K562 (cell line): ENCODE measurements around the gene ZNF71. TPM values are rescaled to one million over a fixed set of nuclear protein-coding genes. Genes with fewer than 3 reads are reported as not detected.

Source experiments
- ATAC-seq: fragments of 200-7000 bp; cut with Tn5 transposase; 3 replicates; pipeline ENCODE4 v1.9.1; 2020; ENCODE audit warnings: moderate library complexity
- BruUV-seq: library from RNA; stranded (reverse); fragments of 400-500 nt; replicated peaks from 2 replicates; lab custom pipeline; 2021; lab: Mats Ljungman, UMichigan
- CTCF ChIA-PET: fragments of 300-600 bp; formaldehyde crosslinking; extraction: SDS; loops from one replicate; lab custom pipeline; 2021; ENCODE audit warnings: low intra/inter-chr PET ratio; lab: Yijun Ruan, JAX
- POLR2A ChIA-PET: fragments of 300-600, 350-650 bp; sonication (Branson Sonifier 250); formaldehyde crosslinking; extraction: SDS; loops from one replicate; lab custom pipeline; 2021; ENCODE audit warnings: antibody characterized with exemption, inconsistent platforms; lab: Yijun Ruan, JAX
- DNase-seq, 4 experiments: peaks; one replicate each; pipeline versions ENCODE4 v3.0.0 to v3.0.0-alpha.2; 2011 to 2018; ENCODE audit warnings: low spot score in 3 of 4, mixed read lengths in 3 of 4; ENCODE audit errors: extremely low read depth in 1 of 4
- FAIRE-seq: peaks from 2 replicates; lab custom pipeline; 2011; peaks lifted over from hg19 to GRCh38; lab: Jason Lieb, UNC
- H2AFZ ChIP-seq: 2 replicates; pipeline ENCODE4 v1.6.0; 2011; ENCODE audit warnings: low read depth, low read length, control low read depth, inconsistent platforms
- H3K27ac ChIP-seq: fragments of 200-600 bp; 3 replicates; pipeline ENCODE4 v1.8.0; 2011; ENCODE audit warnings: low read depth, mild to moderate bottlenecking, control low read depth, inconsistent platforms, low read length, moderate library complexity, mixed read lengths; ENCODE audit errors: extremely low read depth
- H3K27me3 ChIP-seq, 2 experiments: fragments of 300-600 bp in 1 of 2; 2 replicates in 1 of 2; 3 replicates in 1 of 2; pipeline versions ENCODE4 v1.6.0 to v1.8.0; 2011; ENCODE audit warnings: inconsistent platforms in 2 of 2, low read length in 2 of 2, mild to moderate bottlenecking in 1 of 2, mixed read lengths in 1 of 2, moderate library complexity in 1 of 2; ENCODE audit not compliant: control insufficient read depth in 2 of 2, insufficient read depth in 2 of 2
- H3K36me3 ChIP-seq: fragments of 300-600 bp; 3 replicates; pipeline ENCODE4 v1.8.0; 2011; ENCODE audit warnings: mild to moderate bottlenecking, low read length, inconsistent platforms; ENCODE audit not compliant: control insufficient read depth, insufficient read depth
- H3K4me1 ChIP-seq, 2 experiments: fragments of 200-600 bp in 1 of 2; replicated peaks in 1 of 2; 2 replicates in 1 of 2; 3 replicates in 1 of 2; pipeline versions ENCODE4 v1.5.1 to v1.8.0; 2011; ENCODE audit warnings: inconsistent platforms in 2 of 2, low read length in 2 of 2, mild to moderate bottlenecking in 1 of 2, mixed read lengths in 1 of 2, moderate library complexity in 1 of 2; ENCODE audit not compliant: control insufficient read depth in 2 of 2, insufficient read depth in 2 of 2
- H3K4me2 ChIP-seq: 2 replicates; pipeline ENCODE4 v1.6.1; 2011; ENCODE audit warnings: low read length, control low read depth, inconsistent platforms, mixed read lengths; ENCODE audit not compliant: insufficient read depth
- H3K4me3 ChIP-seq: fragments of 200-600 bp; sonication (generic), shearing (Covaris generic); 2 replicates; pipeline ENCODE4 v1.5.1; 2016; ENCODE audit warnings: control low read depth, inconsistent platforms
- H3K79me2 ChIP-seq: fragments of 200-600 bp; 3 replicates; pipeline ENCODE4 v1.8.0; 2011; ENCODE audit warnings: low read length, inconsistent platforms; ENCODE audit not compliant: control insufficient read depth, insufficient read depth
- H3K9ac ChIP-seq, 2 experiments: 2 replicates each; pipeline versions ENCODE4 v1.6.0 to v1.6.1; 2011; ENCODE audit warnings: low read depth in 2 of 2, low read length in 2 of 2, control low read depth in 1 of 2, inconsistent platforms in 1 of 2, mild to moderate bottlenecking in 1 of 2, mixed read lengths in 1 of 2; ENCODE audit not compliant: insufficient read depth in 1 of 2
- H3K9me1 ChIP-seq: one replicate; pipeline ENCODE4 v1.6.0; 2011; ENCODE audit warnings: inconsistent platforms, mild to moderate bottlenecking, low read length, moderate library complexity; ENCODE audit not compliant: control insufficient read depth, insufficient read depth
- H3K9me3 ChIP-seq: replicated peaks from 2 replicates; pipeline ENCODE4 v1.5.1; 2011; ENCODE audit warnings: low read depth, low read length, inconsistent platforms; ENCODE audit not compliant: control insufficient read depth, insufficient read depth
- H4K20me1 ChIP-seq: replicated peaks from 2 replicates; pipeline ENCODE4 v1.6.1; 2011; ENCODE audit warnings: low read length, inconsistent platforms, mixed read lengths; ENCODE audit not compliant: control insufficient read depth, insufficient read depth
- ETV1 ChIP-seq: fragments of 450-650 bp; conservative IDR thresholded peaks from 2 replicates; pipeline ENCODE4 v1.6.1; 2016; ENCODE audit warnings: missing genetic modification characterization, control low read depth, low read depth, missing compliant biosample characterization
- GTF2A2 ChIP-seq: IDR thresholded peaks from 2 replicates; pipeline ENCODE4 v1.6.1; 2016; ENCODE audit warnings: mild to moderate bottlenecking, missing genetic modification characterization, missing compliant biosample characterization
- IFI16 ChIP-seq: fragments of 250-450 bp; sonication (Bioruptor Pico); IDR thresholded peaks from 2 replicates; pipeline ENCODE4 v2.1.2; 2022; ENCODE audit warnings: mild to moderate bottlenecking, inconsistent platforms
- PHB2 ChIP-seq: fragments of 450-650 bp; IDR thresholded peaks from 2 replicates; pipeline ENCODE4 v1.6.1; 2017; ENCODE audit warnings: low read depth
- SNRNP70 ChIP-seq: fragments of 200-400 bp; formaldehyde crosslinking; optimal IDR thresholded peaks from 2 replicates; pipeline ENCODE3; 2017; ENCODE audit warnings: low read depth, low read length
- SPI1 ChIP-seq: IDR thresholded peaks from 2 replicates; pipeline ENCODE4 v1.6.1; 2011; ENCODE audit warnings: low read depth, low read length, control low read depth, borderline replicate concordance
- SUPT5H ChIP-seq: fragments of 450-650 bp; IDR thresholded peaks from 2 replicates; pipeline ENCODE4 v1.6.1; 2016
- ZNF449 ChIP-seq: fragments of 250-450 bp; sonication (Bioruptor Pico); IDR thresholded peaks from 2 replicates; pipeline ENCODE4 v1.8.0; 2022; ENCODE audit warnings: moderate library complexity, mild to moderate bottlenecking, inconsistent platforms
- ZNF561 ChIP-seq: fragments of 450-650 bp; formaldehyde crosslinking; conservative IDR thresholded peaks from 2 replicates; pipeline ENCODE4 v1.4.0; 2020; ENCODE audit warnings: mild to moderate bottlenecking, moderate library complexity
- ZNF76 ChIP-seq: fragments of 250-450 bp; sonication (Bioruptor Pico); IDR thresholded peaks from 2 replicates; pipeline ENCODE4 v1.4.0; 2020; ENCODE audit warnings: mild to moderate bottlenecking, moderate library complexity, borderline replicate concordance
- ZNF77 ChIP-seq: fragments of 250-450 bp; sonication (Bioruptor Pico); IDR thresholded peaks from 2 replicates; pipeline ENCODE4 v1.5.0; 2020
- WGBS: fragments of 100-300 bp; shearing (Covaris generic); methylation state at CpG from one replicate; pipeline ENCODE4 v1.1.6; 2016; ENCODE audit warnings: low coverage, mixed read lengths; ENCODE audit not compliant: insufficient coverage; ENCODE audit errors: missing lambda C conversion rate; 5-methylcytosine and 5-hydroxymethylcytosine counted together
- in situ Hi-C: fragments of 300-500 bp; cut with MboI; formaldehyde crosslinking; loops from 4 replicates; pipeline ENCODE4 v1.15.0; 2018; ENCODE audit warnings: inconsistent platforms, mixed read lengths
- intact Hi-C: fragments of 100-400 bp; cut with micrococcal nuclease; formaldehyde crosslinking; loops from 2 replicates; pipeline ENCODE4 v1.14.2; 2022
- polyA plus RNA-seq, 8 experiments: library from polyadenylated mRNA; depleted of rRNA in 4 of 8; stranded (reverse) in 5 of 8; unstranded in 3 of 8; fragments of >200 nt; fragmentation: Nextera tagmentation in 2 of 8; fragmentation: Illumina TruSeq in 1 of 8; extraction: Ambion mirVana in 2 of 8; extraction: Trizol in 1 of 8; gene quantifications; 2 replicates each; pipeline versions ENCODE4 v1.2.1 to v1.2.3, GENCODE V29; 2011 to 2014; ENCODE audit warnings: inconsistent platforms in 1 of 8, missing spikeins in 1 of 8
- total RNA-seq, 7 experiments: library from RNA; depleted of rRNA in 6 of 7; stranded (reverse); fragments of >200 nt in 6 of 7; fragmentation: Illumina TruSeq in 2 of 7; extraction: Trizol in 2 of 7; gene quantifications; 2 replicates each; pipeline versions ENCODE4 v1.2.1 to v1.2.3, GENCODE V29; 2011 to 2021; ENCODE audit warnings: low replicate concordance in 1 of 7

ZNF71 gene
- total and polyA plus RNA-seq, 9 of the 15 experiments (the other 6 are each of a cell fraction or from before 2014, with no cell fraction given) = 0.04 to 0.13 (median 0.06) TPM; not detected in 4

- no peaks in the 10 kb centered on the region for H3K79me2 ChIP-seq
- peaks cover 2% of the 10 kb centered on the region; the same call in 1 of the 2 replicates for H3K9me3 ChIP-seq
- H3K4me3 ChIP-seq = no peak overlapping the region
- CTCF ChIA-PET = no interaction called here
- intact Hi-C loops = no loop called here
- no peak for TF ChIP-seq ZNF76 (CRISPR knock-in tag)
- TF ChIP-seq ZNF561 (CRISPR knock-in tag) = no peak
- no peak for TF ChIP-seq IFI16 (CRISPR knock-in tag)
- TF ChIP-seq GTF2A2 (tag) = no peak
- no peak for TF ChIP-seq ETV1 (tag)
- TF ChIP-seq SNRNP70 = no peak
- TF ChIP-seq SPI1 = no peak
- no peak for TF ChIP-seq SUPT5H
- no peak for TF ChIP-seq PHB2
- no peak for TF ChIP-seq ZNF449 (CRISPR knock-in tag)
- TF ChIP-seq ZNF77 (CRISPR knock-in tag) = no peak
- TF ChIP-seq, all 486 proteins: peak for 0
- POLR2A ChIA-PET = no interaction called here
- no peak overlapping the region for H3K27ac ChIP-seq
- H3K27me3 ChIP-seq = no peaks in the 10 kb centered on the region
- DNase-seq (no peak), FAIRE-seq (no peak), ATAC-seq (no peak)
- H3K9me1 ChIP-seq = no peaks in the 10 kb centered on the region
- no peaks in the 10 kb centered on the region for H3K36me3 ChIP-seq
- no peak overlapping the region for H3K9ac ChIP-seq
- no peaks in the 10 kb centered on the region for H3K4me1 ChIP-seq
- no TSS peak for BruUV-seq
- no peak overlapping the region for H3K4me2 ChIP-seq
- H2AFZ ChIP-seq = no peak overlapping the region
- H4K20me1 ChIP-seq = no peaks in the 10 kb centered on the region
- WGBS = 2% methylated on average over 8 of the region's 8 CpGs
- in situ Hi-C loops = no loop called here
These were observed 22.4 kb downstream of the ZNF71 start for GRCh38 chr19:56617531-56617930.
